Endometrium (tissue), 2 donors: ENCODE measurements around the gene RASGRP1.

Experiments used
- FAIRE-seq: peaks from 2 replicates; lab custom pipeline; 2012; peaks lifted over from hg19 to GRCh38; lab: Jason Lieb, UNC
- donor health status: control.
- donor health status: control.

RASGRP1 gene

GRCh38 chr15:38565287-38565670, 665 bp upstream of the RASGRP1 start:
- FAIRE-seq, result no peak

GRCh38 chr15:38563723-38564519, 693 bp downstream of the RASGRP1 start:
- FAIRE-seq, result no peak

DNA sequence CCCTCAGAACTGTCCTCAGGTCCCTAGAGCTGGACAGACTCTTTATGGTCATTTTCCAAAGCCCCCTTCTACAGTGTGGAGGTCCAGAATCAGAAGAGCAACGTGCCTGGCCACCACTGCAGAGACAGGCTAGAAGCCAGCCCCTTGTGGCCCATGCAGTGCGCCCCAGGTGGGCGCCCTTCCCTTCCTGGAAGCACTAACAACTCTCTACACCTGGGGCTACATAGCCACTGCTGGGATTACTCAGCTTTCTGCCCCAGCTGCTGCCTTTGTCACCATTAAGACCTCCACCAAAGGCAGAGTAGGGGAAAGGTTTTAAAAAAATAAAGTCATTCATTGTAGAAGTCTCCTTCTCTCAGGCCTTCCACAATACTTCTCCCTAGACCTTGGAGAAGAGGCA, 2.3 kb downstream of the RASGRP1 start:
- no peak for FAIRE-seq

DNA sequence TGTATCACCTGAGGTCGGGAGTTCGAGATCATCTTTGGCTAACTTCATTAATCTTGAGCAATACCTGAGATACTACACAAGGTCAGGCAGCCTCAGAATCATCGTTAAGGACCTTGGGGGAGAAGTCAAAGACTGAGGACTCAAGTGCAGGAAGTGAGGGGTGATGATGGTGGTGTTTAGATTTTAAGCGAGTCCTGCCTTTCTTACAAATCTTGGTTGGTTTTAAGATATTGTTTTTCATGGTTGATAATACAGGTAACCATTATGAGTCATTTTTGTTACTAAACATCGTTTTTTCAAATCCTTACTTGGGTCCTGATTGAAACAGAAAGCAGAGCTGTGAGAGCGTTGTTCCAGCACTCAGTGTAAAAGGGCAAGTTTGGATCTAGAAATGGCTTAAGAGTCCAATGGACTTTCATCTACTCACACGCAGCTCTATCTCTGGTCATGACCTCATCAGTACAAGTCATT, 4.1 kb downstream of the RASGRP1 start:
- FAIRE-seq, result no peak

- no peak for FAIRE-seq
Measured at GRCh38 chr15:38559636-38560307, 4.8 kb downstream of the RASGRP1 start.

- no peak for FAIRE-seq
Measured at GRCh38 chr15:38559131-38559530, 5.5 kb downstream of the RASGRP1 start.

- FAIRE-seq, result no peak
Measured at GRCh38 chr15:38558372-38559059, 6.1 kb downstream of the RASGRP1 start.

DNA sequence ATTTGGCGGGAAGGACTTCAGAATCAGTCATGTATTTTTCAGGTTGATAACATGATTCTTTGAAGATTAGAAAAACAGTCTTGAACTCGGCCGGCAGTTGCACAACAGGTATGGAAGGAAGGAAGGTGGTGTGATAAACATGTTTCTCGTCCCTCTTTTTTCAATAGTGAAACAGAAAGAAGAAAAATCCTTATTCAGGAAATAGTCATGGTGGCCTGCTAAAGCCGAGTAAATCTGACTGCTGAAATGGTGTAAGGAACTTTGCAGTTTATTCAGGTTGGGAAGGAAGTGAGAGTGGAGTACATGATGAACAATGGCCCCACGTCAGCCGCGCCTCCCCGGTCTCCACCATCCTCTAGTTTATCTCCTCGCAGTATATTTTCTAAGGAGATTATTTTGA, 6.7 kb downstream of the RASGRP1 start:
- no peak for FAIRE-seq

DNA sequence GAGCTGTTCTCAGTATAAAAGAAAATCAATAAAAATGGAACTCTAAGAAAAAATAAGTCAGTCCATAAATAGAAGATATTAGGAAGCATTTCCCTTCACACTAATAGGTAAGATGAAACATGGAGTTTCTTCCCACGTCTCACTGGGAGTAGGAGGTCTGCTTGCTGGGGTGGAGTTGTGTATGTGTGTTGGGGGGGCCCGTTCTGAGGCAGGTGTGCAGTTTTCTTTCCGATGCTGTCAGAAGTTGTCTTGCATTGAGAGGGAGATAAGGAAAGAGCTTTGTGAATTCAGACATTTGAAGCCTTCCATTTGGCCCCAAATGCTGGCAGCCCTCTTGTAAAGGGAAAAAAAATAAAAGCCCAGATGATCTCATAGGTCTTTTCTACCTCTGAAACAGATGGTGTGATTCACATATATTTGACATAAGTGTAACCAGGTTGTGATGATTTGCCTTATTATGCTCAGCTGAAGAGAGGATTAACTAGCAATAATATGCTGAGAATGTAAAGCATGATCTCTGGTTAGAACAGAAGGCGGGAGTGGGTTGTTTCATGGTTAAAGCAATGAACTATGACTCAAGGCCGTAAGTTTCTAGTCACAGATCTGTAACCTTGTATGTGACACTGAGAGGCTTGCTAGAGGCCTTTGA, 8.8 kb downstream of the RASGRP1 start:
- no peak for FAIRE-seq

DNA sequence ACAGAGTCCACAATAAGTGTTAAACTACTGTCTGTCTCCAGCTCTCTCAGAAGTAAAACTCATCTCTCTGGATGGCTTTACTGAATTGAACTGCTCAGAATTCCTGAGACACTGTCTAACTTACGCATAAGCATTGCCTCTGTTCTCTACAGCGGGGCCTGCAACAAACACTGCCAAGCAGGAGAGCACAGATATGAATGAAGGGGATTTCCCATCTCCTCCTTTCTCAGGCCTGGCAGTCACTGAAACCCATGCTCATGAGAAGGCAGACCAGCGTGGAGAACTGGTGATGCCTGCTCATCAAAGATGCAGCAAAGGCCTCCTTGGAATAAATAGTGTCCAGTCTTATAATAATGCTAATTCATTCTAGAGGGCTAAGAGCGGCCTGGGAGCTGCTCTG, 10.3 kb downstream of the RASGRP1 start:
- FAIRE-seq, result no peak

DNA sequence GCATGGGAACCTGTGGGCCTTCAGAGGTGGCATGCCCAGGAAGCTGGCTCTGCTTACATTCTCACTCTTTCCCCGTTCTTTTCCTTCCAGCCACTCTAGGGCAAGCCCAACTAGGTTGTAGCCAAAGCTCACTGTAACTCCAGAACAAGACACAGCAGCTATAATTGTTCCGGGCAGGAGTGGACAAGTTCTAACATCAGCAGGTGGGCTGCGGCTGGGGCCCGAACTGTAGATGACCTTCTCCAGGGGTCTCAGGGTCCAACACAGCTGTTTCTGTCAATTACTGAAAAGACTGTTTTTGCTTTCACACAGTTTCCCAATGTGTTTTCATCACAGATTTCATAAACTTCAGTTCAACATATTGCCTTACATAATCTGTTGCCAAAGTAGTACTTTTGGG, 11.5 kb downstream of the RASGRP1 start:
- no peak for FAIRE-seq

DNA sequence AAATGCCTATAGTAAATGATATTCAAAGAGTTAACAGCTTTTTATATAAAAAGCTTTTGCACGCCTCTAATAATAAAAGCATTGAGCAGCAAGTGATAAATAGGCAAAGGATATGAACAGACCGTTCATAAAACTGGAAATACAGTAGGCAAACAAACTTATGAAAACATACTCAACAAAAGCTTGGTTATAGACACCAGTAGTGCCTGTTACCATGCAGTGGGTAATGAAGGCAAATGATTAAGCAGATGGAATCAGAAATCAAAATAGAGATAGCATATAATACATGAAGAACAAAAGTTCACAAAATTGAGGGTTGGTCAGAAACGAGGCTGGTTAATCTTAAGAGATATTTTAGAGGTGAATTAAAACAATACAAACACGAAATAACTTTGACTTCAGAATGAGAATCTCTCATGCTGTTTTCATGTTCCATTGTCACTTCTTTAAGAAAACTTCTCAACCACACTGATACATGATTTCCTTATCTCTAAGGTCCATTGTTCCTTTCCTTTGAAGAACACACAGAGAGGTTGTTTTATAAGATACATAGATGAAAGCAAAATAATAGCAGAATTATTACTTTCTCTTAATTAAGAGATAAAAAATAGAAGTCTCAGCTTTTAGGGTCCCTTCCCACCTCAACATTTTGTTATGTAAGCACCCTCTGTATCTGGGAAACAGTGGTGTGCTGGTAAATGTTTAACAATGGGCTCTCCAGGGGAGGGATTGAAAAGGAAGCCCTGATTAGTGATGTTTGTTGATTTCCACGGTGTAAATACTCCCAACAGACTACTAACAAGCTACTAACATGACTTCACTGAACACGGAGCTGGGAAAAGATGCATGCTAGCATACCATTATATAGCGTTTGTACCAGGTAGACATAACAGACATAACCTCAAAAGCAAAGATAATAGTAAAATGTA, 12.6 kb downstream of the RASGRP1 start:
- FAIRE-seq, result no peak

DNA sequence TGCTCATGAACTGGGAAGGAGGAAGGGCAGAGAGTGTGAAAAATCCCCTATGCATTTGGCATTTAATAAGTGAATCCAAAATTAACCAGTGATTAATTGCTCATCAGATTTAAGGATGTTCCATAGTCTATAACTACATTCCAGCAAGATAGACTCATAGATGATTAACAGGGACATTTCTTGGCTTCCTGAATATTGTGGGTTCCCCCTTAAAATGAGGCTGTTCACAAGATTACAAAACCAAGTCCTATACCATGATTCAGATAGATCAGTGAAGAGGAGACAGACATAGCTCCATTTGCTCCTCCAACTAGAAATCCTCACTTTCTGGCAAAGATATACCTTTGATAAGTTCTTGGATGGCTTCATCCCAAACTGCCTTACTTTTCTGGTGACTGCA, 15.4 kb downstream of the RASGRP1 start:
- no peak for FAIRE-seq

DNA sequence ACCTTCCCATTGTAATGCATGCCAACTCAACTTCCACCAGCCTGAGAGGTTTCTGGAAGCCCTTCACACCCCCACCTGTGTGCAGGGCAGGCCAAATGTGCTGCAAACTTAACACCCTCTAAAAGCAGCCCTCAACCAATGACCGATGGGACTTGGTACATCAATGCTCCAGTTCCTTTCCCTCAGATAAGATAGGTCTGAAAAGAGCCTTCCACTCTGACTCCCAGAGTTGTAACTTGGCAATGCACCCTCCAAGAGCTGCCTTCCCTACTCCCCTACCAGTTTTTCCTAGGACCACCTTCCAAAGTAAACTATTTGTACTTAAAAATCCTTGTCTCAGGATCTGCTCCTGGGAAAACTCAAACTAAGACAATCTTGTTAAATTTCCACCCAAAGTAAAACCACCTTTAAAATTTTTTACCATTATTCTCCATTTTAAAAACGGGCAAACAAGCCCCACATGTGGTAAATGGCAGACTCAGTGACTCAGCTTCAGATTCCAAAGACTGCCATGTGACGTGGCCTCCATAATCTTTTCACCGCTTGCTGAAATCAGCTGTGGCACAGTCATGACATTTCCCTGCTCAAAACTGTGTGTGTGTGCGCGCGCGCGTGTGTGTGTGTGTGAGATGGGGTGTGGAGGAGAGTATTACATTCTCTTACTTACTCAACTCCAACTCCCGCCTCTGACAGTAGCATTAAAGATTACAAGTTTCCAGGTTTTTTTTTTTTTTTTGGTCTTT, 17.2 kb downstream of the RASGRP1 start:
- no peak for FAIRE-seq

- FAIRE-seq, result no peak
Measured at GRCh38 chr15:38545179-38545578, 19.4 kb downstream of the RASGRP1 start.

DNA sequence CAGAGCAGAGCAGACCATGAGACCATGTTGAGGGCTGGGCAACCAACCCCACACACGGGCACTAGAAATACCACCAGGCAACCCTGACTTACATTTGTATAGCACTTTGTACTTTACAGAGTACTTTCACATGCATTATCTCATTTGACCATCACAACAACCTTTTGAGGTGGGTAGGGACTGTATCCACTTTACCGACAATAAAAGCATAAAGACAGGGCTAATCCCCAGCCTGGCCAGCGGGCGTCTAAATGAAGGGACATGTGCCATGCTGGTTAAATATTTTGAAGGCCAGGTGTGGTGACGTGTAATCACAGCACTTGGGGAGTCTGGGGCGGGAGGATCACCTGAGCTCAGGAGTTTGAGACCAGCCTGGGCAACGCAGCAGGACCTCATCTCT, 23.6 kb downstream of the RASGRP1 start:
- FAIRE-seq, result no peak

GRCh38 chr15:38540510-38540909, 24.1 kb downstream of the RASGRP1 start:
- no peak for FAIRE-seq

- FAIRE-seq, result no peak
Measured at GRCh38 chr15:38539008-38539343, 25.6 kb downstream of the RASGRP1 start.

DNA sequence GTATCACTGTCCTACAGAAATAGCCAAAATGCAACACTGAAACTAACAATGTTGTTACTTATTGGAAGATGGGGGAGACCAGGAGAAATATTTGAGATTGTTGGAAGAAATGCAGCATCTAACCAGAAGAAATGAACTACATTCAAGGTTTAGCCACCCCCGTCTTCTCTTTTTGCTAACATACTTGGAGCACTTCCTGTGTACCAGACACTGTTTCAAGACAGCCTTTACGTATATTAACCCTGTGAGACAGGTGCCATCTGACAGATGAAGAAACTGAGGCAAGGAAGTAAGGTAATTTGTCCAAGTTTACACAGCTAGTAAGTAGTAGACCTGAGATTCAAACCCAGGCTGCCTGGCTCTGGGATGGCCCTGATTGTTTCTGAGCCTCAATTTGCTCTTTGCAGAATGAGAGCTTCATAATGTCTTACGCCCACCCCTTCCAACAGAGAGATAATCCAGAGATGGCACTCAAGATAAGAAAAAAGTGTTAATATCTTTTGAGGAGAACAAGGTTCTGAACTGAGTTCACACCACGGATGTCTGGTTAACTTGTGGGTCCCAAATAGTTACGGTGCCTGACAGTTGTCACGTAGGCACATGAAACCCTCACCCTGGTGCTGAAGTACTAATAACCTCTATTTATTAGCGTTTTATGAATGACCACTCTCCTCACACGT, 26.1 kb downstream of the RASGRP1 start:
- FAIRE-seq, result no peak

GRCh38 chr15:38536201-38536676, 28.4 kb downstream of the RASGRP1 start:
- FAIRE-seq, result no peak
